Right ventricle myocardium superior (tissue), 1 donor: ENCODE measurements around the gene ZNF195. TPM values are rescaled to one million over a fixed set of nuclear protein-coding genes. Genes with fewer than 3 reads are reported as not detected.
"Not testable (repeated sequence)": the region's sequence is repeated elsewhere in the genome, so short reads cannot be mapped to it uniquely, and the experiment has no call there.

Experiments used
- ATAC-seq: fragments of 200-7000 bp; cut with Tn5 transposase; one replicate; pipeline ENCODE4 v1.9.1; 2020; ENCODE audit warnings: mild to moderate bottlenecking; ENCODE audit not compliant: poor library complexity
- DNase-seq: peaks from one replicate; pipeline ENCODE4 v3.0.0-alpha.2; 2020
- intact Hi-C: fragments of 100-400 bp; cut with DNase I; formaldehyde crosslinking; loops from one replicate; pipeline ENCODE4 v1.11.2; 2022
- total RNA-seq: library from RNA; stranded (reverse); fragmentation: NEBNext Ultra II Directional; extraction: Animal tissue kit (Norgen Biotek cat#: 25700); gene quantifications from one replicate; pipeline ENCODE4 v1.2.1, GENCODE V29; 2021
- donor health status: DM: no; HTN: yes; CAD: no; lungs with severe emphysema.

Gene ZNF195
- total RNA-seq, 1 donor from 2014 or later = 8.7 TPM

DNA sequence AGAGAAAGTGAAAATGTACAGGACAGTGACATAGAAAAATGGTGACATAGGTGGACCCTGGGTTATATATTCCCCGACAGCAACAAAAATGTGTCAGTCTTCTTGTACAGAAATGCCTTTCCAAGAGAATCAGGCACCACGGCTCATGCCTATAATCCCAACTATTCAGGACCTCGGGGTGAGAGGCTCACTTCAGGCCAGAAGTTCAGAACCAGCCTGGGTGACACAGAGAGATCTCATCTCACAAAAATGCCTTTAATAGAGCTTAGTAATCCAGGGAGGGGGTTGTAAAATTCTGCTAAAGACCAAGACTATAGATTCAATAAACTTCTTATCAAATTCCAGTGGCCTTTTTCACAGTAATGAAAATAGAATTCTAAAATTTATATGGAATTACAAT lies 10.7 kb downstream of the ZNF195 start:
- ATAC-seq (no peak), DNase-seq (no peak)
- intact Hi-C loops = no loop called here

DNA sequence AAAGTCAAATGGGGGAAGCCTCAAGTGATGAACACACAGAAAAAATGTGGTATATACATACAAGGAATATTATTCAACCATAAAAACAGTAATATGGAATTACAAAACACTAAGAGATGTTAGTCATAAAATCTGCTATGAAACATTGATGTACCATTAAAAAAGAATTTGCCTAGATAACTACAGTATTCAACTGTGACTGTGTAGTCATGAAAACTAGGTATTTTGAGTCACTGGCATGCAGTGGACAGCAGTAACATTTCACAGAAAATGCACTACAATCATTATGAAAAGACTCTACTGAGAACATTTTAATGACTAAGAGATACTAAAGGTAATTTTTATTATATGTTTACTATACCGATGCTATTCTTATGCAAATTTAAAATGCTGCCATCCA lies 11.7 kb downstream of the ZNF195 start:
- DNase-seq = no peak
- ATAC-seq = no peak
- intact Hi-C loops = no loop called here

GRCh38 chr11:3359092-3359824 lies 19.7 kb downstream of the ZNF195 start:
- no peak for ATAC-seq
- intact Hi-C loops = no loop called here

DNA sequence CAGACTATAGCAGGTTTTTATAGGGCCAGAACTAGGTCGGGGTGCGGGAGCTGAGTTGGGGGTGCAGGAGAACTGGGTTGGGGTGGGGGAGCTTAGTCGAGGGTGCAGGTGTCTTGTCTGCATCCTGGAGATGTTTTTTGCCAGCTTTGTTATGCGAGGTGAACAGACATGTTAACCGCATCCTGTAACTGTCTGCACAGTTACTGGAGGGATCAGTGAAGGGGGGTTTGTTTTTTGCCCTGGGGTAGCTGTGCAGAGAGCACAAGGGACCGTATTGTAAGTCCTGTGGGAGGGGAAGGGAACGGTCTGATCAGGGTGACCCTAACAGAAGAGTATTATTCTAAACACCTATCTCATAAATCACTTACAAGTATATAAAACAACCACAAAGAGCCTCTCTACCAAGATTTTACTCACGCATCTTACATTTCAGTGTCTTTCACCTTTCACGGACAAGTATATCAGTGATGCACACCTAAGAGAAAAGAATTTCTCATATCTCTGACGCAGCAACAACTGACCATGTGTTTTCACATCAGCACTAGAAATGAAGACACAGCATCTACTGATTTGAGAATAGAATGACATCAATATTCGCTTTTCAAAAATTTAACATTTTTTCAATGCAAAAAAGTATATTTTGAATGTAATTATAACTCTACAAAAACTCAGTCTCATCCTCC lies 20.8 kb downstream of the ZNF195 start:
- intact Hi-C loops = no loop called here
- DNase-seq (no peak), ATAC-seq (no peak)

More at GRCh38 chr11:3359092-3359824, 19.7 kb downstream of the ZNF195 start:
- no peak for DNase-seq

- intact Hi-C loops = no loop called here
- no peak for ATAC-seq
- DNase-seq = no peak
These were observed 21.6 kb downstream of the ZNF195 start for GRCh38 chr11:3357302-3357701.

DNA sequence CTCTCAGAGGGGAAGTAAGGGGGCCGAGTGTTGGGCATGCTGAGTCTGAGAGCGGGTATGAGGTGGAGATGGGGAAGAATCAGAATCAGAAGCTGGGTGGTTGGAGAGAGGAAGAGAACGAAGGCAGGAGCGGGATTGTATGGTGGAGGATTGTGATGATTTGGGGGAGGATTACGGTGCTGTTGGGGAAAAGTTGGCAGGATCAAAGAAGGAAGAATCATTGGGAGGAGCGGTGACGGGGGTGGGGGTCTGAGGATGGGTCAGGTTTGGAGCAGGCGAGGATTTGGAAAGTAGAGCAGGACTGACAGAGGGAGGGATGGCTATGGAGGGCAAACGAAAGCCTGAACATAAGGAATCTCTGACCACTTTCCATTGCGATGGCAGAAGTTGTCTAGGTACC lies 22.1 kb downstream of the ZNF195 start:
- ATAC-seq (no peak), DNase-seq (no peak)
- intact Hi-C loops = no loop called here

- no peak for DNase-seq
- intact Hi-C loops = no loop called here
- ATAC-seq = no peak
These were observed 25.9 kb downstream of the ZNF195 start for GRCh38 chr11:3353066-3353465.

DNA sequence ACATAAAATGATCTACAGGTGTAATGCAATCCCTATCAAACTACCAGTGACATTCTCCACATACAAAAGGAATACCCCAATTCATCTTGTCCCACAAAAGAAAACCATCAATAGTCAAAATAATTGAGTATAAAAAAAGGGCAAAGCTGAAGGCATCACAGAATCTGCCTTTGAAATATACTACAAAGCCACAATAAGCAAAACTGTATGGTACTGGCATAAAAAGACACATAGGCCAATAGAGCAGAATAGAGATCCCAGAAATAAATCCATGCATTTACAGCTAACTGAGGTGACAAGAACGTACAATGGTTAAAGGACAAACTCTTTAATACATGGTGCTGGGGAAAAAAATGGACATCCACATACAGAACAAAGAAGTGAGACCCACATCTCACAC lies 31.8 kb downstream of the ZNF195 start:
- intact Hi-C loops = no loop called here
- ATAC-seq (no peak), DNase-seq (no peak)

DNA sequence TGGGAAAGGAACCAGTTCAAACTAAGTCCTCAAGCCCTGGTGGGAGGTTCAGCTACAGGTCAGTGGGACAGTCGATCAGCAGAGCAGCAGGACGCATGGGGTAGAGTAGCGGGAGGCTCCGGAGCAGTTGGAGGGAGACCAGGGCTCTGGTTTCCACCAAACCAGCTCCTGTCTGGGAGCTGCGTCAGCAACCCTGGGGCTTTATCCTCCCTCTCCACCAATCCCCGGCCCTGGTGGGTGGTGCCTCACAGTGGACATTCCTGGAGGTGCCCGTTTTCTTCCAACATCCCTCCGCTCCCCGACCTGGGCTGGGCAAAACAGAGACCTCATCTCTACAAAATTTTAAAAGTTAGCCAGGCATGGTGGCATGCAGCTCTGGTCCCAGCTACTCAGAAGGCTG lies 32.4 kb downstream of the ZNF195 start:
- no peak for DNase-seq
- no peak for ATAC-seq
- intact Hi-C loops = no loop called here

GRCh38 chr11:3345736-3346135 lies 33.2 kb downstream of the ZNF195 start:
- no peak for ATAC-seq
- intact Hi-C loops = no loop called here
- DNase-seq = no peak

DNA sequence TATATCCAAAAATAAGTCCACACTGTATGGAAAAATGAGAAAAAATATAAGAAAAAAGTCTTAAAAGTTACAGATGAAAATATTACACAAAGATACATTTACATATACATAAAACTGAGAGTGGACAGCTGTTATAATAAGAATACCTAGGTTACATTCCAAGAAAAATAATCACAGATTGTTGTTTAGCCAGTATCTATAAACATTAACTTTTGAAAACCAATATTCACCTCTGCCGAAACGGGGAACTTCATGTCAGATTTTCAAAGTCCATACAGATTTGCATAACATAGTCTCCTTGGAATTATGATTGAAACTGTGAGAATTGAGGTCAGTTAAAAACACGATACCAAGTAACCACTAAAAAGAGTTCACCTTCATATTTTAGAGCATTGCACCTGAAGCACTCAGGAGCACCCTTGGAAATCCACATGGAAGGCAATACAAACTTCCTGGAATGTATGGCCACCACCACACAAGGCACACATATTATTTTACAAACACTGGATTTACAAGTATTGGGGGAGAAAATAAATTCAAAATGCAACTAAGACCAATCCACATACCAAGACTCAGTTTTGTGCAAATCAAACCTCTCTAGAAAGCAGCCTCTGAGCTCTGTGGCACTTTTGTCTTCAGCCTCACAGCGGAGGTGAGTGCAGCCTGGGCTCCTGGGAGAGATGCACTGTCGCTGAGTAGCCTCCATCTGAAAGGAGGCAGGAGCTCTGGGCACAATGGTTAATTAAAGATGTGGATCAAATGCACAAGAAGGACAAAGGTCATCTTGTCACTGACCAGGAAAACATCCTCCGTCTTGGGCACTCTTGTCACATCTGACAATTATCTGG lies 34.4 kb downstream of the ZNF195 start:
- no peak for DNase-seq
- no peak for ATAC-seq
- intact Hi-C loops = loop anchor here (5.0 kb wide), 1 partner anchor 63 kb away; no protein-coding TSS in a partner anchor

GRCh38 chr11:3342709-3343108 lies 36.2 kb downstream of the ZNF195 start:
- intact Hi-C loops = loop anchor here (5.0 kb wide), 1 partner anchor 65 kb away; no protein-coding TSS in a partner anchor
- no peak for ATAC-seq
- no peak for DNase-seq

GRCh38 chr11:3341298-3341697 lies 37.6 kb downstream of the ZNF195 start:
- ATAC-seq (no peak), DNase-seq (peak; percentile 66)
- intact Hi-C loops = loop anchor here (5.0 kb wide), 1 partner anchor 66 kb away; no protein-coding TSS in a partner anchor

DNA sequence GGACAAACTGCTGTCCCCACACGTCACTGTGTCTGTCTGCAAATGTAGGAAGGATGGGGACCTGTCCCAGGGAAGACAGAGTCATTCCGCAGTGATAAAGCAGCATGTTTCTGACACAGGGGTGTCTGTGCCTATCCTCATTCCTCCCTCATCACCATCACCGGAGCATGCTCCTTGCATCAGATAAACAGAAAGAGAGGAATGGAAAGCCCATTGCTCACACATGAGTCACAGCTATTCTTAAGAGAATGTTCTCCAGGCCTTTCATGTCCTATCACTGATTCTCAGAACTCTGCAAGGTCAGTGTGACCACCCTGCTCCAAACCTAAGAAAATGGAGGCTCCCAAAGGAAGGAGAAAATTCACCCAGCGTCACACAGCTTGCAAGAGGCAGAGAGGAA lies 38.9 kb downstream of the ZNF195 start:
- ATAC-seq (no peak), DNase-seq (no peak)
- intact Hi-C loops = loop anchor here (5.0 kb wide), 1 partner anchor 67 kb away; no protein-coding TSS in a partner anchor

DNA sequence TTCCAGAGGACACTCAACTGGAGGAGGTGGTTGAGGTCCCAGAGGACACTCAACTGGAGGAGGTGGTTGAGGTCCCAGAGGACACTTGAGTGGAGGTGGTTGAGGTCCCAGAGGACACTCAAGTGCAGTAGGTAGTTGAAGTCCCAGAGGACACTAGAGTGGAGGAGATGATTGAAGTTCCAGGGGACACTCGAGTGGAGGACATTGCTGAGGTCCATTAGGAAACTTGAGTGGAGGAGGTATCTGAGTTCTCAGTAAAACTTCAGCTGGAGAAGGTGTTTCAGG lies 39.7 kb downstream of the ZNF195 start:
- ATAC-seq (no peak), DNase-seq (no peak)
- intact Hi-C loops = no loop called here

DNA sequence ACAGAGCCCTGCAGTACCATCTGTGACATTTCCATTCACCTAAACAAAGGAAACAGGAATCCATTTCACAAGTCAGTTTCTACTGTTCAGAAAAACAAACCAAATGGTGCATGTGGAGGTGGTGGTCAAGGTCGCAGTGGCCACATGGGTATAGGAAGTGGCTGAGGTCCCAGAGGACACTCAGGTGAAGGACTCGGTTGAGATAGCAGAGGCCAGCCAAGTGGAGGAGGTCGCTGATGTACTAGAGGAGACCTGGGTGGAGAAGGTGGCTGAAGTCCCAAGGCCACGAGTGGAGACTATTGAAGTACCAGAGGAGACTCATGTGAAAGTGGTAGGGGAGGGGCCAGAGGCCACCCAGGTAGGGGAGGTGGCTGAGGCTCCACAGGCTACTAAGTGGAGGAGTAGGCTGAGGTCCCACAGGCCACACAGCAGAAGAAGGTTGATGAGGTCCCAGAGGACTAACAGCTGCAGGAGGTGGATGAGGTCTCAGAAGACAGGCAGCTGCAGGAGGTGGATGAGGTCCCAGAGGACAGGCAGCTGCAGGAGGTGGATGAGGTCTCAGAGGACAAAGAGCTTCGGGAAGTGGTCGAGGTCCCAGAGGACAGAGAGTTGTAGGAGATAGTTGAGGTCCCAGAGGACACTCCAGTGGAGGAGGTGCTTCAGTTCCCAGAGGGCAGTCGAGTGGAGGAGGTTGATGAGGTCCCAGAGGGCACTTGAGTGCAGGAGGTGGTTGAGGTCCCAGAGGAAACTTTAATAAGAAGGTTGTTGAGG lies 40.2 kb downstream of the ZNF195 start:
- intact Hi-C loops = no loop called here
- ATAC-seq = no peak
- no peak for DNase-seq

GRCh38 chr11:3336420-3336819 lies 42.5 kb downstream of the ZNF195 start:
- DNase-seq, ATAC-seq, intact Hi-C loops: not testable (repeated sequence)

DNA sequence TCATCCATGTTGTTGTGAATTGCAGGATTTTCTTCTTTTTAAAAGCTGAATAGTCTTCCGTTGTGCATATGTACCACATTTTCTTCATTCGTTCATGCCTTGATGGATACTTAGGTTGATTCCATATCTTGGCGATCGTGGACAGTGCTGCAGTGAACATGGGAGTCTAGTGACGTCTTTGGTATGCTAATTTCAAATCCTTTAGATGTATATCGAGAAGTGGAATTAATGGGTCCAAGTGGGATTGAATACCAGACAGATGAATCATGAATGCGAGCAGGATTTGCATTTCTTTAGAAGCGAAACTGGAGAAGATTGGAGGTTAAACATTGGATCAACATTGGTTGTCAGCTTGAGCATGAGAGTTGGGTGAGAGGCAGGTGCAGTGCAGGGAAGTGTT lies 45.8 kb downstream of the ZNF195 start:
- intact Hi-C loops, ATAC-seq, DNase-seq: not testable (repeated sequence)

DNA sequence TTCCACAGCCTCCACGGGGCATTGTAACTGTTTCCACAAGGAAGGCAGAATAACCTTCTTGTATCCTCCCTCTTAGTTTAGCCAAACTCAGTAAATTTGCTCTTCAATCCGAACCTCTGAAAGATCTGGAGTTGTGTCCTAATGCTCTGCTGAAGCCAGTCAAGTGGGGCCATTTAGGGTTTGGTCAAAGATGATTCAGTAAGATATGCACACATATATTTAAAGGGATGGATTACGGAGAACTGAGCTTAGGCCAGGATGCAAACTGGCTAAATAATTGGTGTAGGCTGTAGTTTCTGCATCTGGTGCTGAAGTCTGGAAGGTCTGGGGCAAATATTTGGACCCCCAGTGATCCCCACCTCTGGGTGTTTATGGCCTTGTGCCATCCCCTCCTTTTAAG lies 47.9 kb downstream of the ZNF195 start:
- ATAC-seq, intact Hi-C loops: not testable (repeated sequence)

More for the DNA sequence above, 47.9 kb downstream of the ZNF195 start:
- DNase-seq = not testable (repeated sequence)
